Thyroid gland (tissue), 4 donors: ENCODE results near the gene GALNT13. TPM values are rescaled to one million over a fixed set of nuclear protein-coding genes. Genes with fewer than 3 reads are reported as not detected.

ENCODE experiments used
- DNase-seq, 2 donors: peaks; one replicate each; pipeline ENCODE4 v3.0.0-alpha.2; 2019
- H3K27ac ChIP-seq, 3 donors: fragments of 200-600 bp; sonication (generic); 1 replicate in 2 of 3; 2 replicates in 1 of 3; pipeline ENCODE4 v1.5.1; 2016 to 2019; ENCODE audit warnings: mild to moderate bottlenecking in 1 of 3, moderate library complexity in 1 of 3
- H3K27me3 ChIP-seq: fragments of 200-600 bp; sonication (generic); one replicate; pipeline ENCODE4 v1.5.1; 2019
- H3K36me3 ChIP-seq, 2 donors: fragments of 200-600 bp; sonication (generic); one replicate each; pipeline ENCODE4 v1.5.1; 2016 to 2019
- H3K4me1 ChIP-seq, 2 donors: fragments of 200-600 bp; sonication (generic); one replicate each; pipeline ENCODE4 v1.5.1; 2017 to 2019
- H3K4me3 ChIP-seq, 3 donors: fragments of 200-600 bp; sonication (generic); replicated peaks in 1 of 3; 1 replicate in 2 of 3; 2 replicates in 1 of 3; pipeline ENCODE4 v1.5.1; 2016; ENCODE audit warnings: mild to moderate bottlenecking in 1 of 3
- H3K9me3 ChIP-seq: fragments of 200-600 bp; sonication (generic); one replicate; pipeline ENCODE4 v1.5.1; 2017
- POLR2A ChIP-seq, 2 donors: fragments of 450-650 bp; IDR thresholded peaks; one replicate each; pipeline ENCODE4 v1.6.1; 2017; ENCODE audit warnings: antibody characterized with exemption in 2 of 2, mild to moderate bottlenecking in 2 of 2, moderate library complexity in 1 of 2
- WGBS, 2 donors: methylation state at CpG; one replicate each; pipeline ENCODE4 v1.1.5; 2017; 5-methylcytosine and 5-hydroxymethylcytosine counted together
- intact Hi-C: fragments of 100-400 bp; cut with DNase I; formaldehyde crosslinking; loops from one replicate; pipeline ENCODE4 v1.15.1; 2023
- total RNA-seq, 4 donors: library from RNA; depleted of rRNA; stranded (reverse); fragments of >200 nt; gene quantifications; one replicate each; pipeline ENCODE4 v1.2.3, GENCODE V29; 2016
- TF ChIP-seq, protein P1 (sequence below), 6 experiments: fragments of 200-600 bp in 3 of 6; fragments of 450-650 bp in 3 of 6; sonication (generic) in 3 of 6; IDR thresholded peaks; one replicate each; pipeline ENCODE4 v1.5.1; 2016 to 2019; ENCODE audit warnings: antibody characterized with exemption in 6 of 6, mild to moderate bottlenecking in 2 of 6, inconsistent platforms in 1 of 6, moderate library complexity in 1 of 6

Gene GALNT13
- total RNA-seq, 4 donors from 2014 or later = 0.13 to 2.3 TPM; not detected in 2

DNA sequence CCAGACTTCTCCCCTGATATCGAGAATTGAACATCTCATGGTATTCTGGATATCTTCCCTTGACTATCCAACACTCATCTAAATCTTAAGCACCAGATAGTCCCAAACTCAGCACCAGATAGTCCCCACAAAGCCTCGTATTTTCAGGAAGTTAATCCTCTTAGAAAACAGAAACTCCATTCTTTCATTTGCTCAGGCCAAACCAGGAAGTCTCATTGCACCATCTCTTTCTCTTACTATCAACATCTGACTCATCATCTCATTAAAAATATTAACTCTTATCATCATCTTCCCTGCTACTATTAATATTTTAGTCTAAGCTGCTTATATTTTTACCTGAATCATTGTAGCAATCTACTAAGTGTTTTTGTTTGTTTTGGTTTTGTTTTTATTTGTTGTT, 286.4 kb downstream of the GALNT13 start:
- Histone ChIP-seq H3K27me3 (no peaks in the 10 kb centered on the region), H3K4me3 (no peak overlapping the region), H3K27ac (no peak overlapping the region), H3K9me3 (no peaks in the 10 kb centered on the region), H3K36me3 (no peaks in the 10 kb centered on the region), H3K4me1 (no peaks in the 10 kb centered on the region)
- intact Hi-C loops = no loop called here
- 55 to 62% methylated on average over 2 of the region's 2 CpGs for WGBS, 2 donors
- TF ChIP-seq POLR2A (IDR thresholded peaks at IDR 0.05) = no peak
- TF ChIP-seq, protein P1, sequence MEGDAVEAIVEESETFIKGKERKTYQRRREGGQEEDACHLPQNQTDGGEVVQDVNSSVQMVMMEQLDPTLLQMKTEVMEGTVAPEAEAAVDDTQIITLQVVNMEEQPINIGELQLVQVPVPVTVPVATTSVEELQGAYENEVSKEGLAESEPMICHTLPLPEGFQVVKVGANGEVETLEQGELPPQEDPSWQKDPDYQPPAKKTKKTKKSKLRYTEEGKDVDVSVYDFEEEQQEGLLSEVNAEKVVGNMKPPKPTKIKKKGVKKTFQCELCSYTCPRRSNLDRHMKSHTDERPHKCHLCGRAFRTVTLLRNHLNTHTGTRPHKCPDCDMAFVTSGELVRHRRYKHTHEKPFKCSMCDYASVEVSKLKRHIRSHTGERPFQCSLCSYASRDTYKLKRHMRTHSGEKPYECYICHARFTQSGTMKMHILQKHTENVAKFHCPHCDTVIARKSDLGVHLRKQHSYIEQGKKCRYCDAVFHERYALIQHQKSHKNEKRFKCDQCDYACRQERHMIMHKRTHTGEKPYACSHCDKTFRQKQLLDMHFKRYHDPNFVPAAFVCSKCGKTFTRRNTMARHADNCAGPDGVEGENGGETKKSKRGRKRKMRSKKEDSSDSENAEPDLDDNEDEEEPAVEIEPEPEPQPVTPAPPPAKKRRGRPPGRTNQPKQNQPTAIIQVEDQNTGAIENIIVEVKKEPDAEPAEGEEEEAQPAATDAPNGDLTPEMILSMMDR (IDR thresholded peaks at IDR 0.05) = no peak
- DNase-seq = no peak

DNA sequence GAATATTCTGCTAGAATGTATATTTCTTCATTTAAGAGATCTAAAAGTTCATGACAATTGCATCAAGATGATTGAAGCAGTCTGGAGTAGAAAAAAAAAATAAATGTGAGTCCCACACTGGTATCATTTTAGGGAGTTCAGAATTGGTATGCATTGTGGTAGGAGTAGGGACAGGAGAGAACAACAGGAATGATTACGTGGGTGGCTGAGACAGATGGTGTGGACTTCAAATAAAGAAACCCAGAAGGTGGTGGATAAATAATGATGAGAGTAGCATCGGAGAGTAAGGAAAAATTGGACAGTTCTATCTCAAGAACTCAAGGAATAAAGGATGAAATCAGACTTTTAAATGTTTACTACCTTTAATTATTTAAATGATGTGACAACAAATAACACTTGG, 289.6 kb downstream of the GALNT13 start:
- Histone ChIP-seq H3K27ac (no peak overlapping the region), H3K9me3 (no peaks in the 10 kb centered on the region), H3K27me3 (no peaks in the 10 kb centered on the region), H3K4me3 (no peak overlapping the region), H3K36me3 (no peaks in the 10 kb centered on the region), H3K4me1 (no peaks in the 10 kb centered on the region)
- no peak for DNase-seq
- WGBS, 2 donors = 86 to 89% methylated on average over 2 of the region's 2 CpGs
- TF ChIP-seq POLR2A (IDR thresholded peaks at IDR 0.05) = no peak
- TF ChIP-seq, protein P1 (IDR thresholded peaks at IDR 0.05) = no peak
- intact Hi-C loops = no loop called here

GRCh38 chr2:154170400-154170799, 298.7 kb downstream of the GALNT13 start:
- intact Hi-C loops = no loop called here
- no peak for DNase-seq
- Histone ChIP-seq H3K9me3 (no peaks in the 10 kb centered on the region), H3K4me1 (no peaks in the 10 kb centered on the region), H3K4me3 (no peak overlapping the region), H3K36me3 (no peaks in the 10 kb centered on the region), H3K27me3 (no peaks in the 10 kb centered on the region), H3K27ac (no peak overlapping the region)
- TF ChIP-seq, protein P1 (IDR thresholded peaks at IDR 0.05) = no peak
- TF ChIP-seq POLR2A (IDR thresholded peaks at IDR 0.05) = no peak
- 52 to 61% methylated on average over 1 of the region's 1 CpG for WGBS, 2 donors

- WGBS, 2 donors = 64% methylated on average over 2 of the region's 2 CpGs
- intact Hi-C loops = no loop called here
- no peak overlapping the region for H3K4me3 ChIP-seq
Measured at GRCh38 chr2:154173164-154173563, 301.4 kb downstream of the GALNT13 start.

GRCh38 chr2:154173919-154174318, 302.2 kb downstream of the GALNT13 start:
- TF ChIP-seq, protein P1 (IDR thresholded peaks at IDR 0.05) = no peak
- no peak for TF ChIP-seq POLR2A (IDR thresholded peaks at IDR 0.05)

More at GRCh38 chr2:154173164-154173563, 301.4 kb downstream of the GALNT13 start:
- Histone ChIP-seq H3K27ac (no peak overlapping the region), H3K36me3 (no peaks in the 10 kb centered on the region), H3K27me3 (no peaks in the 10 kb centered on the region), H3K4me1 (no peaks in the 10 kb centered on the region), H3K9me3 (no peaks in the 10 kb centered on the region)
- no peak for DNase-seq
- TF ChIP-seq POLR2A (IDR thresholded peaks at IDR 0.05) = no peak
- TF ChIP-seq, protein P1 (IDR thresholded peaks at IDR 0.05) = no peak

More at GRCh38 chr2:154173919-154174318, 302.2 kb downstream of the GALNT13 start:
- no peaks in the 10 kb centered on the region for H3K9me3 ChIP-seq
- no peak overlapping the region for H3K4me3 ChIP-seq
- 84 to 90% methylated on average over 3 of the region's 3 CpGs for WGBS, 2 donors
- no peak overlapping the region for H3K27ac ChIP-seq
- intact Hi-C loops = no loop called here
- no peaks in the 10 kb centered on the region for H3K27me3 ChIP-seq
- no peaks in the 10 kb centered on the region for H3K4me1 ChIP-seq
- no peak for DNase-seq
- no peaks in the 10 kb centered on the region for H3K36me3 ChIP-seq
